ENCODE results near the gene PIH1D1. TPM values are rescaled to one million over a fixed set of nuclear protein-coding genes. Genes with fewer than 3 reads are reported as not detected.
A peak's percentile ranks its signal among the peaks of the same experiment; 100 is the strongest.
"Not testable (repeated sequence)": the region's sequence is repeated elsewhere in the genome, so short reads cannot be mapped to it uniquely, and the experiment has no call there.

Gene PIH1D1
- total RNA-seq, 2 donors from 2014 or later: 80.8 to 103 TPM

DNA sequence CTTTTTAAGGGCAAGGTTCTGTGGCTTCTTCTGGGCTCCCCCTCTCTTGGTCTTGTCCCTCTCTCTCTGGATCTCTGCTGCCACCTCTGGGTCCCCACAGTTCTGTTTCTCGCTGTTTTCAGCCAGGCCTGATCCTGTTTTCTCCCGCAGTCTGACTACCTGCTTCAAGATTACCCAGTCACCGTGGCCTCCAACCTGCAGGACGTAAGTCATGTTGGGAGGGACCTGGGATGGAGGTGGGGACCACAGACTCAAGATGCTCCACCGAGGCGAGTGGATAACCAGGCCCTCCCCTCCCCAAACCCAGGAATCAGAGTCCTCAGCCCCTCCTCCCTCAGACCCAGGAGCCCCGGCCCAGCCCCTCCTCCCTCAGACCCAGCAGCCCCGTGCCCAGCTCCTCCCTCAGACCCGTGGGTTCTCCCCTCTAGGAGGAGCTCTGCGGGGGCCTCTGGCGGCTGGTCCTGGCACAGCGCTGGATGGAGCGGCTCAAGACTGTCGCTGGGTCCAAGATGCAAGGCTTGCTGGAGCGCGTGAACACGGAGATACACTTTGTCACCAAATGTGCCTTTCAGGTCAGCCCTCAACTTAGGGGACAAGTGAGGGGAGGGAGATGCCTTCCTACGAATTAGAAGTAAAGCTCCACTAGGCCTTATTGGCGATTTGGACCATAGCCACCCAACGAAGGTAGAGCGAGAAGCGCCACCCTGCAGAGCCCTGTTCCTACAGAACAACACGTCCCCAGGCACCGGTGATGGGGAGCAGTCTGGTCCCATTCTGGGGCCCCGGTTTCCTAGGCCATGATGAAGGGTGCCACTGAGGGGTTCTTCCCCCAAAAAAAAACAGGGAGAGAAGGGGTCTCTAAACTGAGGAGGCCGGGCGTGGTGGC is 24.6 kb upstream of the PIH1D1 start:
- Histone ChIP-seq H3K27ac (no peak overlapping the region), H3K27me3 (no peaks in the 10 kb centered on the region), H3K9me3 (no peaks in the 10 kb centered on the region), H3K9ac (ENCODE audit: low read depth in 2 of 2, low read length in 2 of 2) (peak overlapping the region in 1 of 2 donors; percentile 40), H3K36me3 (no peaks in the 10 kb centered on the region), H3K4me1 (no peaks in the 10 kb centered on the region), H3K4me3 (no peak overlapping the region)
- peak; percentile 58 for DNase-seq
- TF ChIP-seq, protein P1, sequence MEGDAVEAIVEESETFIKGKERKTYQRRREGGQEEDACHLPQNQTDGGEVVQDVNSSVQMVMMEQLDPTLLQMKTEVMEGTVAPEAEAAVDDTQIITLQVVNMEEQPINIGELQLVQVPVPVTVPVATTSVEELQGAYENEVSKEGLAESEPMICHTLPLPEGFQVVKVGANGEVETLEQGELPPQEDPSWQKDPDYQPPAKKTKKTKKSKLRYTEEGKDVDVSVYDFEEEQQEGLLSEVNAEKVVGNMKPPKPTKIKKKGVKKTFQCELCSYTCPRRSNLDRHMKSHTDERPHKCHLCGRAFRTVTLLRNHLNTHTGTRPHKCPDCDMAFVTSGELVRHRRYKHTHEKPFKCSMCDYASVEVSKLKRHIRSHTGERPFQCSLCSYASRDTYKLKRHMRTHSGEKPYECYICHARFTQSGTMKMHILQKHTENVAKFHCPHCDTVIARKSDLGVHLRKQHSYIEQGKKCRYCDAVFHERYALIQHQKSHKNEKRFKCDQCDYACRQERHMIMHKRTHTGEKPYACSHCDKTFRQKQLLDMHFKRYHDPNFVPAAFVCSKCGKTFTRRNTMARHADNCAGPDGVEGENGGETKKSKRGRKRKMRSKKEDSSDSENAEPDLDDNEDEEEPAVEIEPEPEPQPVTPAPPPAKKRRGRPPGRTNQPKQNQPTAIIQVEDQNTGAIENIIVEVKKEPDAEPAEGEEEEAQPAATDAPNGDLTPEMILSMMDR (IDR thresholded peaks at IDR 0.05): peak; percentile 36
- intact Hi-C loops (cut with DNase I): no loop called here

DNA sequence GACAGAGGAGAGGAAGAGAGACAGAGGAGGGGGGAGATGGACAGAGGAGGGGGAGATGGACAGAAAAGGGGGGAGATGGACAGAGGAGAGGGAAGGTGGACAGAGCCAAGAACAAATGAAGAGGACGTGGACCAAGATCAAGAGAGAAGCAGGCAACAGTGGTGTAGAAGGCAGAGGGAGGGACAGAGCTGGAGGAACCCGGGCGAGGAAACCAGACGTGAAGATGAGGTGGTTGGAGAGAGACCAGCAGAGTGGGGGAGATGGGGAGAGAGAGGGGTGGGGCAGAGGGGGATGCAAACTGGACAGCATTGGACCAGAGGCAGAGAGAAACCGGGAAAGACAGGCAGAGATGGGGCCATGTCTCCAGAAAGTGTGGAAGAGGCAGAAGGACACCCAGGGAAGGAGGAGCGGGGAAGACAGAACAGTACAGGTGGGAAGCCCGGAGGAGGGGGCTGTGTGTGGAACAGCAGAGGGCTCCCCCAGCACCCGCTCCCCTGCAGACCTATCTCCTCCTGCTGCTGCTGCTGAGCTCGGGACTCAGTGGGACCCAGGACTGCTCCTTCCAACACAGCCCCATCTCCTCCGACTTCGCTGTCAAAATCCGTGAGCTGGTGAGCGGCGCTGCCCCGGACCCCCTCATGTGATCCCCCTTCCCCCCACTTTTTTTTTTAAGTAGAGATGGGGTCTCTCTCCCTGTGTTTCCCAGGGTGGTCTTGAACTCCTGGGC is 23.7 kb upstream of the PIH1D1 start:
- DNase-seq: no peak
- Histone ChIP-seq H3K27me3 (no peaks in the 10 kb centered on the region), H3K36me3 (no peaks in the 10 kb centered on the region), H3K9me3 (no peaks in the 10 kb centered on the region), H3K27ac (no peak overlapping the region), H3K4me1 (no peaks in the 10 kb centered on the region), H3K4me3 (no peak overlapping the region), H3K9ac (ENCODE audit: low read depth in 2 of 2, low read length in 2 of 2) (peak overlapping the region in 1 of 2 donors; percentile 73)
- intact Hi-C loops (cut with DNase I): no loop called here
- TF ChIP-seq, protein P1 (IDR thresholded peaks at IDR 0.05): no peak

DNA sequence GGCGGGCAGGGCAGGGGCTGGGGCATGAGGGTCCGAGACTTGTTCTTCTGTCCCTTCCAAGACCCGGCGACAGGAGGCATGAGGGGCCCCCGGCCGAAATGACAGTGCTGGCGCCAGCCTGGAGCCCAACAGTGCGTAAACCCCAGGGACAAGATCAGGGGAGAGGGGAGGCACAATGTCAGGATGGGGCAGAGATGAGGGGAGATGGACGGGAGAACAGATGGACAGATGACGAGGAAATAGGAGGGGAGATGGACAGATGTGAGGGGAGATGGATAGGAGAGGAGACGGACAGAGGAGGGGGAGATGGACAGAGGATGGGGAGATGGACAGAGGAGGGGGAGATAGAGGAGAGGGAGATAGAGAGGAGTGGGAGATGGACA is 22.9 kb upstream of the PIH1D1 start:
- Histone ChIP-seq H3K27ac (peak overlapping the region; percentile 27), H3K9me3 (no peaks in the 10 kb centered on the region), H3K36me3 (no peaks in the 10 kb centered on the region), H3K9ac (ENCODE audit: low read depth in 2 of 2, low read length in 2 of 2) (peak overlapping the region; percentile 73 to 77), H3K27me3 (no peaks in the 10 kb centered on the region), H3K4me3 (peak overlapping the region; percentile 30), H3K4me1 (no peaks in the 10 kb centered on the region)
- TF ChIP-seq, protein P1 (IDR thresholded peaks at IDR 0.05): no peak
- intact Hi-C loops (cut with DNase I): no loop called here
- no peak for DNase-seq

DNA sequence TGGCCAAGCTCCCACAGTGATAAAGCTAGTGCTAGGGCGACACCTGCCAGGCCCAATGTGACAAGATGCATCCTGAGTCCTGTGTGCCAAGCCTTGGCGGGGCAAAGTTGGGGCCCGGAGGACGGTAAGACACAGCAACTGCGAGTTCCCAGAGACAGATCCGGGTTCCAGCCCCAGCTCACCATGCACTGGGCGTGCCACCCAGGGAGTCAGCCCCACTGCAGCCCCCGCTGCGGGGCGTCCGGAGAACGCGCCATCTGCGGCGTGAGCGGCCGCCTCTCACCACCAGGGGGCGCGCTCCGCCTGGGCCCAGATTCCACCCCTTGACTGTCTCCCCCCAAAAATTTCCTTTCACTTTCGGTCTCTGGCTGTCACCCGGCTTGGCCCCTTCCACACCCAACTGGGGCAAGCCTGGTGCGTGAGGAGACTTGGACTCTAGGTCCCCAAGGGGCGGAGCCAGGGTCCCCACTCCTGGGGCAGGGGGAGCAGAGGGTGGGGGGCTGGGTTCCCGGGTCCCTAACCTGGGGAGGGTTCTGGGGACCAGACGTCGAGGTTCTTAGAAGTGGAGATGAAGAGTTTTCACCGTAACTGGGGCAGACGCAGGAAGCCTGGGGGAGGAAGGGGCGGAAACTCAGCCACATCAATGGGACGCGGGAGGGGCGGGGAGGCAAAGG is 22.4 kb upstream of the PIH1D1 start, which contains the start of gene FLT3LG:
Gene FLT3LG (plus strand): TSS at position 348 of the 674 bp plus-strand sequence. CDS start 425 bp downstream, outside the sequence.
- TF ChIP-seq, protein P1 (IDR thresholded peaks at IDR 0.05): peak; percentile 99
- Histone ChIP-seq H3K27ac (peak within 1 kb of the TSS; percentile 27), H3K4me3 (peak within 1 kb of the TSS; percentile 30), H3K9ac (ENCODE audit: low read depth in 2 of 2, low read length in 2 of 2) (peak within 1 kb of the TSS; percentile 73 to 77), H3K9me3 (no peaks in the 10 kb centered on the region), H3K36me3 (no peaks in the 10 kb centered on the region), H3K27me3 (no peaks in the 10 kb centered on the region), H3K4me1 (no peaks in the 10 kb centered on the region)
- intact Hi-C loops (cut with DNase I): no loop called here
- peak; percentile 77 for DNase-seq

DNA sequence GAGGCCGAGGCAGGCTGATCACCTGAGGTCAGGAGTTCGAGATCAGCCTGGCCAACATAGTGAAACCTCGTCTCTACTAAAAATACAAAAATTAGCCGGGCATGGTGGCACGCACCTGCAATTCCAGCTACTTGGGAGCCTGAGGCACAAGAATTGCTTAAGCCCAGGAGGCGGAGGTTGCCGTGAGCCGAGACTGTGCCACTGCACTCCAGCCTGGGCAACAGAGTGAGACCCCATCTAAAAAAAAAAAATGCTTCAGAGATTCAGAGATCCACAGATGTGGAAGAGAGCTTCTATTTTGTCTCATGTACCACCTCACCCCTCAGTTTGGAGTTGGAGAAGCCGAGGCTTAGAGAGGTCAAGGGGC is 21.9 kb upstream of the PIH1D1 start:
- peak overlapping the region; percentile 30 for H3K4me3 ChIP-seq
- intact Hi-C loops (cut with DNase I); H3K27me3 ChIP-seq; H3K9me3 ChIP-seq; H3K36me3 ChIP-seq; DNase-seq; H3K4me1 ChIP-seq: not testable (repeated sequence)
- H3K9ac ChIP-seq (ENCODE audit: low read depth in 2 of 2, low read length in 2 of 2): peak overlapping the region; percentile 73 to 74
- peak overlapping the region; percentile 27 for H3K27ac ChIP-seq

Measured in colonic mucosa (tissue), 4 donors.